Astrocyte of the cerebellum (primary cell): ENCODE results near the gene MAK.
"Not testable (repeated sequence)": the region's sequence is repeated elsewhere in the genome, so short reads cannot be mapped to it uniquely, and the experiment has no call there.

ENCODE experiments used
- DNase-seq: peaks from one replicate; pipeline ENCODE4 v3.0.0-alpha.2; 2011; ENCODE audit warnings: low read depth
- H3K4me3 ChIP-seq: 2 replicates; pipeline ENCODE4 v1.5.1; 2011; ENCODE audit warnings: mild to moderate bottlenecking, low read depth, low read length, moderate library complexity
- CTCF ChIP-seq: IDR thresholded peaks from 2 replicates; pipeline ENCODE4 v1.5.1; 2012; ENCODE audit warnings: low read length, low read depth, moderate library complexity, mild to moderate bottlenecking; ENCODE audit errors: missing control alignments
- in situ Hi-C: cut with HindIII; loops from 2 replicates; pipeline ENCODE4 v1.10.0; 2017; ENCODE audit warnings: low sequenced_read_pairs

Gene MAK

GRCh38 chr6:10722570-10722819 lies 115.8 kb downstream of the MAK start:
- no peak for TF ChIP-seq CTCF
- in situ Hi-C loops: no loop called here

GRCh38 chr6:10721850-10722569 lies 116.3 kb downstream of the MAK start:
- in situ Hi-C loops: no loop called here
- no peak for TF ChIP-seq CTCF
- no peak for DNase-seq
- peak overlapping the region; percentile 80 for H3K4me3 ChIP-seq

More at GRCh38 chr6:10722570-10722819, 115.8 kb downstream of the MAK start:
- no peak for DNase-seq
- peak overlapping the region; percentile 80 for H3K4me3 ChIP-seq

GRCh38 chr6:10720960-10721849 lies 117.1 kb downstream of the MAK start:
- DNase-seq, in situ Hi-C loops: not testable (repeated sequence)
- peak overlapping the region; percentile 40 for H3K4me3 ChIP-seq

GRCh38 chr6:10720265-10720959 lies 117.9 kb downstream of the MAK start:
- no peak for DNase-seq
- no peak for TF ChIP-seq CTCF
- peak overlapping the region; percentile 40 for H3K4me3 ChIP-seq
- in situ Hi-C loops: no loop called here

GRCh38 chr6:10719964-10720264 lies 118.4 kb downstream of the MAK start:
- TF ChIP-seq CTCF: no peak
- H3K4me3 ChIP-seq: peak overlapping the region; percentile 40
- in situ Hi-C loops: no loop called here
- no peak for DNase-seq

GRCh38 chr6:10719296-10719963 lies 118.9 kb downstream of the MAK start:
- in situ Hi-C loops: no loop called here
- no peak for TF ChIP-seq CTCF
- DNase-seq: no peak
- H3K4me3 ChIP-seq: peak overlapping the region; percentile 40

GRCh38 chr6:10713962-10714361 lies 124.4 kb downstream of the MAK start:
- H3K4me3 ChIP-seq: no peak overlapping the region
- in situ Hi-C loops: no loop called here
- no peak for TF ChIP-seq CTCF
- no peak for DNase-seq
